MCF 10A (cell line): ENCODE data around the gene SPOCK1. TPM values are rescaled to one million over a fixed set of nuclear protein-coding genes. Genes with fewer than 3 reads are reported as not detected.
"Not testable (repeated sequence)": the region's sequence is repeated elsewhere in the genome, so short reads cannot be mapped to it uniquely, and the experiment has no call there.

Source experiments
- BruUV-seq: library from RNA; stranded (reverse); fragments of 400-500 nt; replicated peaks from 2 replicates; lab custom pipeline; 2021; lab: Mats Ljungman, UMichigan
- CTCF ChIA-PET: fragments of 300-600 bp; sonication (Branson Sonifier 250); formaldehyde crosslinking; extraction: SDS; loops from one replicate; lab custom pipeline; 2021; ENCODE audit warnings: antibody characterized with exemption, inconsistent platforms; lab: Yijun Ruan, JAX
- POLR2A ChIA-PET: fragments of 300-600, 350-650 bp; sonication (Branson Sonifier 250); formaldehyde crosslinking; extraction: SDS; loops from one replicate; lab custom pipeline; 2020; ENCODE audit warnings: antibody characterized with exemption, inconsistent platforms; lab: Yijun Ruan, JAX
- DNase-seq: peaks from one replicate; pipeline ENCODE4 v3.0.0-alpha.2; 2018; ENCODE audit not compliant: unreplicated experiment
- H3K27ac Mint-ChIP-seq: one replicate; pipeline ENCODE4 v1.8.0; 2022; ENCODE audit warnings: mild to moderate bottlenecking, low read depth, mixed read lengths; ENCODE audit not compliant: unreplicated experiment
- H3K27me3 Mint-ChIP-seq: one replicate; pipeline ENCODE4 v1.8.0; 2022; ENCODE audit warnings: mixed read lengths; ENCODE audit not compliant: insufficient read depth, unreplicated experiment
- H3K36me3 Mint-ChIP-seq: one replicate; pipeline ENCODE4 v1.8.0; 2022; ENCODE audit warnings: mild to moderate bottlenecking, moderate library complexity, mixed read lengths; ENCODE audit not compliant: insufficient read depth, unreplicated experiment
- H3K4me1 Mint-ChIP-seq: one replicate; pipeline ENCODE4 v1.8.0; 2022; ENCODE audit warnings: mixed read lengths; ENCODE audit not compliant: insufficient read depth, unreplicated experiment
- H3K4me3 Mint-ChIP-seq: one replicate; pipeline ENCODE4 v1.8.0; 2022; ENCODE audit warnings: mild to moderate bottlenecking, moderate library complexity, mixed read lengths; ENCODE audit not compliant: unreplicated experiment
- H3K9me3 Mint-ChIP-seq: one replicate; pipeline ENCODE4 v1.8.0; 2022; ENCODE audit warnings: mixed read lengths; ENCODE audit not compliant: unreplicated experiment
- CTCF ChIP-seq: fragments of 200-600 bp; IDR thresholded peaks from one replicate; pipeline ENCODE4 v1.8.0; 2022; ENCODE audit warnings: antibody characterized with exemption, mild to moderate bottlenecking; ENCODE audit not compliant: unreplicated experiment
- intact Hi-C: fragments of 100-400 bp; cut with micrococcal nuclease; formaldehyde crosslinking; loops from 2 replicates; pipeline ENCODE4 v1.14.1; 2022
- total RNA-seq: library from RNA; stranded (reverse); gene quantifications from 2 replicates; pipeline ENCODE4 v1.2.3, GENCODE V29; 2022

The SPOCK1 gene
- total RNA-seq, 1 experiment from 2014 or later, result 34.3 TPM

GRCh38 chr5:137501226-137501625, 2.1 kb upstream of the SPOCK1 start:
- H3K4me1 Mint-ChIP-seq, result peaks cover 5% of the 10 kb centered on the region
- H3K36me3 Mint-ChIP-seq, result no peaks in the 10 kb centered on the region
- no peaks in the 10 kb centered on the region for H3K9me3 Mint-ChIP-seq
- no peaks in the 10 kb centered on the region for H3K27me3 Mint-ChIP-seq
- intact Hi-C loops, result no loop called here
- POLR2A ChIA-PET, result interaction anchor here (1.2 kb wide), 1 partner anchor 181 kb away, joined by 3 read pairs; no protein-coding TSS in a partner anchor
- no peak overlapping the region for H3K27ac Mint-ChIP-seq
- no peak for DNase-seq
- BruUV-seq, result no TSS peak
- no peak overlapping the region for H3K4me3 Mint-ChIP-seq
- CTCF ChIA-PET, result interaction anchor here (0.7 to 6.1 kb wide), 6 partner anchors 9 to 181 kb away, joined by 3 to 76 read pairs (median 5); no protein-coding TSS in a partner anchor
- TF ChIP-seq CTCF, result no peak

GRCh38 chr5:137500615-137501225, 1.6 kb upstream of the SPOCK1 start:
- H3K27ac Mint-ChIP-seq, result no peak overlapping the region
- no peak overlapping the region for H3K4me3 Mint-ChIP-seq
- TF ChIP-seq CTCF, result no peak
- ChIA-PET CTCF (interaction anchor here (0.6 to 6.1 kb wide), 7 partner anchors 10 to 913 kb away, joined by 3 to 76 read pairs (median 5); no protein-coding TSS in a partner anchor), POLR2A (interaction anchor here (0.6 to 1.2 kb wide), 2 partner anchors 180 to 299 kb away, joined by 3 read pairs; no protein-coding TSS in a partner anchor)
- DNase-seq, result no peak
- peaks cover 5% of the 10 kb centered on the region for H3K4me1 Mint-ChIP-seq
- H3K27me3 Mint-ChIP-seq, result no peaks in the 10 kb centered on the region
- H3K9me3 Mint-ChIP-seq, result no peaks in the 10 kb centered on the region
- intact Hi-C loops, result no loop called here
- no TSS peak for BruUV-seq
- H3K36me3 Mint-ChIP-seq, result no peaks in the 10 kb centered on the region

GRCh38 chr5:137499506-137499847, 351 bp upstream of the SPOCK1 start:
- not testable (repeated sequence) for H3K27me3 Mint-ChIP-seq, H3K36me3 Mint-ChIP-seq, DNase-seq, H3K4me1 Mint-ChIP-seq, H3K27ac Mint-ChIP-seq, H3K9me3 Mint-ChIP-seq, BruUV-seq, H3K4me3 Mint-ChIP-seq
- intact Hi-C loops, result loop anchor here (1.0 to 10.0 kb wide), 6 partner anchors 105 to 697 kb away; no protein-coding TSS in a partner anchor
- ChIA-PET CTCF (interaction anchor here (0.6 to 4.6 kb wide), 16 partner anchors 8 to 697 kb away, joined by 3 to 238 read pairs (median 4); no protein-coding TSS in a partner anchor), POLR2A (interaction anchor here (1.2 kb wide), 1 partner anchor 189 kb away, joined by 4 read pairs; no protein-coding TSS in a partner anchor)

GRCh38 chr5:137498301-137498735, 808 bp downstream of the SPOCK1 start:
- TF ChIP-seq CTCF, result no peak
- CTCF ChIA-PET, result interaction anchor here (0.6 to 4.6 kb wide), 59 partner anchors 8 to 1249 kb away, joined by 3 to 238 read pairs (median 4); no protein-coding TSS in a partner anchor
- no TSS peak for BruUV-seq
- Mint-ChIP-seq H3K4me1 (peaks cover 5% of the 10 kb centered on the region), H3K27me3 (no peaks in the 10 kb centered on the region), H3K9me3 (no peaks in the 10 kb centered on the region), H3K36me3 (no peaks in the 10 kb centered on the region), H3K4me3 (peak overlapping the region; percentile 19), H3K27ac (no peak overlapping the region)
- intact Hi-C loops, result loop anchor here (2.0 to 10.0 kb wide), 2 partner anchors 106 to 424 kb away; no protein-coding TSS in a partner anchor
- DNase-seq, result no peak
- POLR2A ChIA-PET, result interaction anchor here (1.0 to 1.2 kb wide), 3 partner anchors 154 to 188 kb away, joined by 4 to 5 read pairs (median 4); no protein-coding TSS in a partner anchor
